Stimulated activated CD4-positive, alpha-beta T cell treated with anti-CD3 and anti-CD28 coated beads, Interleukin-2, amount 100 ng/mL, for 24 hours (primary cell): Measurements from ENCODE around the gene TCF4.

Experiments used
- DNase-seq, 2 donors: peaks; one replicate each; pipeline ENCODE4 v3.0.0-alpha.2; 2020

Gene TCF4

DNA sequence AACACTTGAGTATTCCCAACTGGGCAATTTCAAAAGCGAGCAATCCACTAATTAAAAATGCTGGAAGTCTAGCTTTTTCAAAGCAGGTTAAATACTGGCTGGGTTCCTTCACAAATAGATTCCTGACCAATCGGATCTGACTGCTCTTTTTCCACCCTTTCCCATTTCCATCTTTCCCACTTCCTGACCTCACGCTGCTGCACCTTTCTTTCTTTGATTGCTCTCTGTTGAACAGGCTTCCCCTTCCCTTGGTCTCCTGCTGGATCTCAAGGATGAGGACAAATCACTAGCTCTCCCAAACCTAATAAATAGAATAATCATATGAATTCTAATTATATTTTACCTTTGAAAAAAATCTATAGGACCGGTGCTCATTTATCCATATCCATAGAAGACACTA is 121.2 kb downstream of the TCF4 start:
- DNase-seq: no peak

DNA sequence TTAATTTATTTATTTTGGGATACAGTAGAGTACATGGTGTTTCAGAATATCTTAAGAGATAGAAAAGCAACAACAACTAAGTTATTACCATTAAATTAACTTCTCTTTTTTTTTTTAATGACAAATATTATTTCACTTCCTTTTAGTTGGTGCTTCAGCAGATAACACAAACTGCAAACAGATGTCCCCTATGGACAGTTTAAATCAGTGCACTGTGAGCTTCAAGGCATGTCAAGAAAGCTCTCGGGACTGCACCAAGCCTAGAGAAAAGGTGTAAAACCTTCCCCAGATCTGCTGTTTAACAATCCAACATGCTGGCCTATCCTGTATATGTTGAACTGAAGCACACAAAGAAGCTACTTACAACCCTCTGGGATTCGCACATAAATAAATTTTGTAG is 122.7 kb downstream of the TCF4 start:
- DNase-seq: no peak

DNA sequence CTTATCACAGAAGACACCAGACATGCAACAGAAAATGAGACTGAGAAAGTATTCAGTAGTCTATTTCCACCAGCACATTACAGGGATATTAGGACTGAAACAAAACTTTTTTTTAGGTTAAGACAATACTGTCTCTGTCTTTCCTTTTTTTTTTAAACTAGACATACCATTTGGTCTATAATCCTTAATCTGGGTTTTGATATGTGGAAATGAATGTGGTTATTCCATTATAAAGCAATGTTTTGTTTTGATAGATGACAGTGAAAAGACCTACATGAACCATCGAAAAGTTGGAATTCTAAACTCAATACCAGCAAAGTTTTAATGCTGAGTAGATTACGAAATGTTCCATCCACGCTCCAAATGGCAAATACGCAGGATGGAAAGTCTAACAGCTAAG is 123.4 kb downstream of the TCF4 start:
- DNase-seq: no peak

DNA sequence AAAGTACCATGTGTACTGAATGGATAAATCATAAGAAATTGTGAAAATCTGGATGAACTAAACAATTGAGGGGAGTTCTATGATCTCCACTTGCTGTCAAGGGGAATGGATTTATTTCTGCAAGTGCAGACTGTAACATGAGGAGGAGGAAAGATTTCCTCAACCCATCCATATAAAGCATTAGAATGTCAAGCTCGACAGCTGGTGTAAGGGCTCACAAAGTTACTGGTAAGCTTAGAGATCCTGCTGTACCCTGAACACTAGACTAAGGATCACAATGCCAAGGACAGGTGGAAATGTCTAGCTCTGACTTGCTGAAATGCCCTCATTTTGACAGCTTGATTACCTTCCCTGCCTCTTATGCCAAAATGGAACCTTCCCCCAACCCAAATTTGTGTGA is 125.3 kb downstream of the TCF4 start:
- no peak for DNase-seq

DNA sequence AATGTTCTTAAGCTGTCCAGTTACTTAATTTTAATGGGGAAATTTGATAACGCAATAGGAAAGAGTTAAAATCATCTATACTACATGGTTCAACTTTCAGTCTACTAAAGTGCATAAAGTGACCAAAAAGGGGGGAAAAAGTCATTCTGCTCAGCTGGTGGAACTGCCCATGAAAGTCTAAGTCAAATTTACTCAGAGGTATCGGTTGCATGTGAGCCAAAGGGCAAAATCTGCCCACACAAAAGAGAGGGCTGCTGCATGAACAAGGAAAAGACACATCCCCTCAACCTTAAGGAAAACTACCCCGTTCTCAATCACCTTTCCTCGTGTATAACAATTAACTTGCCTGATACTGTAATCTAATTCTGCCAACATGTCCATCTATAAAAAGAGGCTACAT is 126.1 kb downstream of the TCF4 start:
- DNase-seq: no peak

DNA sequence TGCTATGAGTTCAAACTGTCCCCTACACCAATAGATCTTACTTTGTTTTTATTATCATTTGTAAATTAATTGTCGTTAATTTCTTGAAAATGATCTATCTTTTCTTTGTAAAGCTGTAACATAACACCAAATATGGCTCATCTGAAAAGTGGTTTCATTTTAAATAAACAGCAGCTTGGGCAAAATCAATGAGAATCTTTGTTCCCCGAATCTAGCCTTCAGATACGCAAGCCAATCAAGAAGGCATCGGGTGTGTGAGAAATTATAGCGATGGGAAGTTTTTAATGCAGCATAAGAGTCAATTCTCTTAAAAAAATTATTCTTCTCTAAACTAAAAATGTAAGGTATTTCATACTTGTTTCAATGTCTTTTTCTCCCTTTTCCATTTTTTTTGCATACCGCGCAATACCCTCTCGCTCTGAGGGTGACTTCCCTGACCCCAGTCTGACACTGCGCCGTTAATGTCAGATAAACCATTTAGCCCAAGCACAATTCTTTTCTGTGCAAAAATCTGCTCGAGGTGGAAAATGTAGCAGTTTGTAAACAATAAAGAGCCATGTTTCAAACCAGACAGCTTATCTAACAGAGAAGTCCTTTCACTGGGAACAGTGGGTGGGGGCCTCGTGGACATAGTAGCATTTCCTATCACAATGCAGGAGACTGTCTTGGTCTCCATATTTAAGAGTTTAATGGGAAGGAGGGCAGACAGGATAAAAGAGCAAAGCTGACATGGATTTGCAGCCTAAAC is 129.4 kb downstream of the TCF4 start:
- DNase-seq: no peak

DNA sequence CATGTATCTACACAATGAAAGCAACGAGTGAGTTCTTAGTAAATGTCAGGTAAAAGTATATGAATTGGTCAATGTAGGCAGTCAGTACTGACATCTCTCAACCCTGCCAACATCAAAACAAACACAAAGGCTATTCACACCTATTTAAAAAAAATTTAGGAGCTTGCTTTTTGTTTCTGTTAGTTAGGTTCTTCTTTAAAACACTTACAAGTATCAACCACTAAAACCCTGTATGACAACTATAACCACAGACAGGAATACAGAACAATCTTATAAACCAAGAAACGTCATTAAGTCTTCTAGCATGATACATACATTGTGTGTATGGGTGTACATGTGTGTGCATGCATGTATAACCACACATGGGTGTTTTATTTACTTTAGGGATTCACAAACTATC is 131.0 kb downstream of the TCF4 start:
- no peak for DNase-seq

DNA sequence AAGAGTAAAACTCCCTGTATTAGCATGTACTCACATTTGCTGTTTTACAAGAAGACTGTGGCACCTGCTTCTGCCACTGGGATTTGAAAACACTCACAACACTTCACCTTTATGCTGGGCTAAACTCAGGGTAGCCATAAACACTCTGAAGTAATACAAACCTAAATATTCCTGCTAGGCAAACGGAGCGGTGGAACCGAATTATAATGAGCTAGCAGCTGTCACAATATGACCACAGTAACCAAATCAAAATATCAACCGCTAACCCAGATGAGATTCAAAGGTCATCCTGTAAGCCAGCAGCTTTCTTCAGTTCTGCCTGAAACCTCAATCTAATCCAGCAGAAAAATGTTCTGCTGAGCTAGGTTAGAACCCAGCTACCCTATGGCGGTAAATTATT is 132.1 kb downstream of the TCF4 start:
- DNase-seq: no peak

DNA sequence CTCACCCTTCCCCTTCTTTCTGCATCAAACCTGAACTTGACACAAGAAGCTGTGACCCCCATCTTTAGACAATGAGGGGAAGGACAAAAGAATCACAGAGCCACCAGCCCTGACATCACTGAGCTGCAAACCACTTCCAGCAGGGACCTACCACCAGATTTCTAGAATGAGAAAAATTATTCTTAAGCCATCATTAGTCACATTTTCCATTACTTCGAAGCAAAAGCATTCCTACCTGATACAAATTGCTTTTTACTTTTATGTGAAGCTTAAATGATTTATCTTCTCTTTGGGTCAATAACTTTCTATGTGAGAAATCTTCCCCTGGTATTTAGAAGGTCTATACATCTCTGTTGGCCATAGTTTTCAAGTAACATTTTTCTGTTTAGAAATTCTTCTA is 134.8 kb downstream of the TCF4 start:
- no peak for DNase-seq

DNA sequence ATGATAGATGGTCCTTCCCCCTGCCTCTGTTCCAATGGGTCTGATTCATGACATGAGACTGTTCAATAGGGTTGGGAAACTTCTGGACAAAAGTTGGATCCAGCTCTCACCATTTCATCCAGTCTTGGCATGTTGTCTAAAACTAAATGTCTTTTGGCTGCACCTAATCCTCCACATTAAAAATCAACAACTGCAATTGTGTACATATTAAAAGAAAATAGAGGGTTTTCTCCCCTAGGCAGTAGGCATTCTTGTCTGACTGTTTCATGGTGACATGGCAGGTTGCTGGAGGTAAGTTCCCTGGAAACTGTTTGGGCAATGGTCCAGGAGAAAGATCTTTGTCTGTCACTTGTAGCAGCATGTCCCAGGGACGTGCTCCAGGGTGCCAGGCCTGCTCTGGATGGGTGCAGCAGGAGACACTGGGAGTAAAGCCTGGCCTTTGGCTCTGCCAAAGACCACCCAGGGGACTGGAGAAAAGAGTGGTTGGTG is 135.8 kb downstream of the TCF4 start:
- no peak for DNase-seq

DNA sequence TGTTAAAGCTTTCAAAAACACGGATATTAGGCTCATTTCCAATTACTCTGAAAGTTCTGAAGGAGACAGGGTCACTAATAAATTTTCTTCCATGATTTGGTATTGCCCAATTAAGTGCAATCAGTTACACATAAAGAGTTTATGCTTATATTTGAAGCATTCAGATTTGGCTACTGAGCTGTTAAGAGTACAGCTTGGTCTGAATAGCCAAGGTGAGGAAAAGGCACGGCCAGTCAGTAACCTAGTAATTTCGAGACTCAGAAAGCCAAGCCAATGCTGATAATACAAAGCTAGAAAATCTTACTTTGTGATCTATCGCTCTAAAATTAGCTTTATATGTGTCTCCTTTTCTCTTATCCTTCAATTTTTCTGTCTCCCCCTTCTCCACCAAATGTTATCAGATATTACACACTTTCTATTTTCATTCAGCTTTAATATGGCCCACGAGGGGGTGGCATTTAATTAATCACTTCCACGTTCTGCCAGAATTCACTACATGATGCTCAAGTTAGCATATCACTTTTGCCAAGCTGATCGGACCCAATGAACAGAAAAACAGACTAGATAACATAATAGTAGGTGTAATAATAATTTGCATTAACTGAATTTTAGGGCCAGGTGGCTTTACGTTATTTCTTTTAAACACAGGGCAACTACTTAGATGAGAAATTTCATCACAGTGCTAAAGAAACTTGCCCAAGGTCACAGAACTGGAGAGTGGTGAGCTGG is 138.4 kb downstream of the TCF4 start:
- DNase-seq: no peak

DNA sequence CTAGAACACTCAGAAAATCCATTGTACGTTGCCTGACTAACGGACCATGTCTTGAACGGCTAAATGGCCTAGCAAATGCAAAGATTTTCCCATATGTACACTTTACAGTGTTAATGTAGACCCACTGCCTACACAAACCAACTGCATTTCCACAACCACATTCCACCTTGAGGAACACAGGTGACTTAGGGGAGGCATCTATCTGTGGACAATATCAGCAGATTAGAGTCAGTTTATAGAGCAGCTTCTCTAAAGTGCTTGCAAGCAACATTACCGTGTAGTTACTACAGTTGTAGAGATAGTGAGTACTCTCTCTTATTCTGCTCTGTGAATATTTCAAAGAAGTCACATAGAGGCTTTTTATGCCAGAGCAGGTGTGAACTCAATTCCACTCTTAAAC is 139.6 kb downstream of the TCF4 start:
- DNase-seq: no peak

DNA sequence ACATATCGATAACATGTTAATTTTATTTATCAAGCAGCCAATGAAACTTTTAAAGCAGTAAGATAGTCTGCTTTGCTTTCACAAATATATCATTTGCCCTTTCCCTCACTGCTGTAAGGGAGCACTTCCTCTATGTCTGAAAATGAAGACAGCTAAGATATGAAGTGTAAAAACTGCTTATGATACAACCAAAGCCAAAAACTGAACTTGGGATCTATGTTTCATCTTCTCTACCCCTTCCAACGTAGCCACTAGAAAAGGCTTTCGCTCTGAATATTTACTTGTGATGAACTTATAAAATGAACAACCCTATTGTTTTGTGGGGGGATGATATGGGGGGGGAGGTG is 140.3 kb downstream of the TCF4 start:
- no peak for DNase-seq

DNA sequence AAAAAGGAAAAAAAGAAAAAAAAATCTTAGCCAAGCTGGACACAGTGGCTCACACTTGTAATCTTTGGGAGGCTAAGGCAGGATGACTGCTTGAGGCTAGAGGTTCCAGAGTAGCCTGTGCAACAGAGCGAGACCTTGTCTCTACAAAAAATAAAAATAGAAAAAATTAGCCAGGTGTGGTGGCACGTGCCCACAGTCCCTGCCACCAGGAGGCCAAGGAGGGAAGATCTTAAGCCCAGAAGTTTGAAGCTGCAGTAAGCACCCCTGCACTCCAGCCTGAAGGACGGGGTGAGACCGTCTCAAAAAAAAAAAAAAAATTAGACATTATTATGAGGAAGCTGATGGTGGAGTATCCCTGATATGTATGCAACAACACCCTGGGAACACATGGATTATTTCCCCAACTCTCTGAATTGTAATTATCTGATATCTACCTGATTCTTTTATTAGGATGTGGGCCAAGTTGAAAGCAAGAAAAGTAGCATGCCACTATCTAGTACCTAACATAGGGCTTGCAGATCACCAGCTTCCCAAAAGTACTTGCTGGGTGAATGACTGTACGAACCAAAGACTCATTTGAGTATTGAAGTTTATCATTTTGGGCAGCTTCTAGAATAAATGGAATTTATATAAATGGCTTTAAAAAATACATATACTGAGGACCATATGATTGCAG is 140.9 kb downstream of the TCF4 start:
- DNase-seq: no peak

DNA sequence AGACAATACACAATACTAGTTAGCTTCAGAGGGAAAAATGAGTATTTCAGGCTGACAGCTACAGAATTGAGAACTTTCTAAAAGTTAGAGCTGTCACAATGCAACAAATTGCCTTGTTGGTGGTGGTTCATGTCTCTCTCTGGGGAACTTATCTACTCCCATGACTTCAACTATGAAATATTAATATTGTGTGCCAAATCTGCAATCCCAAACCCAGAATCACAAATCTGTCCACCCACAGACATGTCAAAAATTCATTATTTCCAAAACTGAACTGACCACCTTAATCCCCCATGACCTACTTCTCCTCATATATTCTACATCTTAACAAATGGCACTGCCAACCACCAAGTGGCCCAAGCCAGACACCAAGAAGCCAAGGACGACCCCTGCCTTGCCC is 143.5 kb downstream of the TCF4 start:
- no peak for DNase-seq

DNA sequence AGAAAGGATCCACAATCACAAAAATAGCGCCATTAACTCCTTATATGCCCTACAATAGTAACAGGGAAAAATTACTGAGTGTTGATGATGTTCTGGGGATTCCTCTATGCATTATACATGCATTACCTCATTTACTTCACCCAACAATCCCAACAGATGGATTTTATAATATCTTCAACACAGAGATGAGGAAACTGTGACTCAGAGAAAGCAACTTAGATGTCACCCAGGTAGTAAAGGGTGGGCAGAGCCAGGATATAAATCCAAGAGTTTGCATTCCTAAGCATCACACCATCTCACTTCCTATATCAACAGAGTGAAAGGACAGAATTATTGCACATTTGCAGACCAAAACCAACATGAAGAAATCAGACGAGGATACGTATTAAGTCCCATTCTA is 144.2 kb downstream of the TCF4 start:
- no peak for DNase-seq

DNA sequence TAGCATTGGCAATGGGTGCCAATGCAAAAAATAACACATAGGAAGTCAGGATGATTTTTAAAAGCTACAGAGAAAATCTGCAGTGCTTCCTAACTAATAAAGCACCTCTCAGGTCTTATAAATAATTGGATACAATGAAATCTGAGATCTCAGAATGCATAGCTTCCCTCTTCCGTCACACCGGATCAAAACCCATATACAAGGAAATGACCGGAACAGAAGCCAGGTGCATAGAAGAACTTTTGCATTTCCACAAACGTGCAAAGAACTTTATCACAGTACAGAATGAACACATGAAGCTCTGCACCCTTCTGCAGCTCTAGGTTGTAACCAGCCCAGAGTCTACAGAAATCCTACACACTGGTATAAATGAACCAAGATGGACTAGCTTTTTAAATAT is 145.4 kb downstream of the TCF4 start:
- no peak for DNase-seq

DNA sequence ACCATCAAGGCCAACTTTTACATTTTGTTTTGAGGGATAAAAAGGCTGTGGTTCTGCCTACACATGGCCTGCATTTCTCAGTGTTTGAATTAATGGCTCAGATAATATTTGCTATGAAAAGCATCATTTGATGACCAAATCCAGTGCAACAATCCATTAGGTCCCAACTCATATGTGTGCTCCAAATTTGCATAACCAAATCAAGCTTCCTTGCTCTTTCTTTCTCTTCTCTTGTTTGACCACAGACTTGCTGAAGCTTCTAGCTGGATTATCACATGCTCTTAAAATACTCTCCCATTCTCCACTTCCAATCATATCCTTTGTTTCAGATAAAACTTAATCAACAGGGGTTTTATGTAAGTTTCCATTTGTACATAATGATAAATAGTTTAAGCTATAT is 147.0 kb downstream of the TCF4 start:
- no peak for DNase-seq

DNA sequence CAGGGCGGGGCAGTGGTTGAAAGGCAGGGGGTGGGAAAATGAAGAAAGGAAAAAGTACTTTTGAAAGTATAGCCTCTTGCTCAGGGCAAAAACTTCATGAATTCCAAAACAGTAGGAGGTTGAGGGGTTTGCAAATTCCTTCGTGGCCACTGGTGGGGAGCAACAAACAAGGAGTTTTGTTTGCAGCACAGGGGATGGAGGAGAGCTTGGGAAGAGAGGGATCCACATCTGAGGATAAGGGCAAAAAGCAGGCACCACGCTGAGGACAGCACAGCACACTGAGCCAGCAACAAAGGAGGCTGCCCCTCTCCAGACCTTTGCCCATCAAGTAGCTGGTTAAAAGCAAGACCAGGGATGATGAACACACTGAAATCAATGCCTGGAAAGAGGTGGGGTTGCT is 148.9 kb downstream of the TCF4 start:
- no peak for DNase-seq

DNA sequence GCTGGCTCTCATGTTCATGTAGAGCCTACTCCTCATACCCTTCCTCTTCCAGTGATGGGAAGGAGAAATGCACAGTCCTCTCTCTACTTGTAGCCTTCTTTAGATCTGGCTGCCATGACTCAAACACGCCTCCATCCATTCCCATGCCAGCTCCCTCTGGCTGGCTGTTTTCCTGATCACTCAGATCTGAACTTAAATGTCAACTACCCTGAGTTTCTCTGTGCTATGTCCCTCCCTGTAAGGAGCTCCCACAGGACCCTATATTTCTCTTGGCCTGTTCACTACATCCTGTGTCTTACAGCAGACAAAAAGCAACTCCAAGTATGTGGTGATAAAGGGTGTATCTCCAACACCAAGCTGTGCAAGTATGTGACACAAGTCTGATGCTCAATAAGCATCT is 152.4 kb downstream of the TCF4 start:
- DNase-seq: no peak

DNA sequence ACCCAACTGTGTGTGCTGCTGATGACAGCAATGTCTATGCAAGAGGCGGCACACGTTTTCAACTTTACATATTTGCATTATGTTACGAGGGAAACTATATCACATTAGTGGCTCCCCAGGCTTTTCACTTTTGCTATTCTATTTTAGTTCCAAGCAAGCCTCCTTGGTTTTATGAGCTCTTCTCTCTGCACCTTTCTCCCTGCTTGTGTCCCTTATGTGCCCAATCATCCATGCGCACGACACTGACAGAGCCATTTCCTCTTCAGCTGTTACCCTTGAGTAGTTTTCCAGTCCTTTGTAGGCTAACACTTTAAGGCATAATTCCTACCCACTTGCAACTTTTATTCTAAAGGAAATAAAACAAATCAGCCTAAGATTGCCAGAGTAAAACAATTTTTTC is 154.3 kb downstream of the TCF4 start:
- DNase-seq: no peak

DNA sequence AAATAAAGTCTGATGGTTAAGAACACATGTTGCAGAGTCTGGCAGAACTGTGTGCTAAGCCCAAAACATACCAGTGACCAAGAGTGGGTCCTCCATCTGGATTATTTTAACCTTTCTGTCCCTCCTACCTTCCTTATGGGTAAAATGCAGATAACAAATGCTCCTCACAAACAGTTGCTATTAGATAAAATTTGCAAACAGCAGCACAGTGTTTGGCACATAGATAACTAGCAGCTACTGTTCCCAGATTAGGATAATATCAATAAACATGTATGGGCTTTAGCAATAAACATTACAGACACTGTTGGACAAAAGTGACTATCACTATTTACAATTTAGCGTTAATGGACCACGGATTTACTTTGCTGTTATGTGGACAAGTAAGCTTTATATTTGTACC is 154.9 kb downstream of the TCF4 start:
- no peak for DNase-seq

DNA sequence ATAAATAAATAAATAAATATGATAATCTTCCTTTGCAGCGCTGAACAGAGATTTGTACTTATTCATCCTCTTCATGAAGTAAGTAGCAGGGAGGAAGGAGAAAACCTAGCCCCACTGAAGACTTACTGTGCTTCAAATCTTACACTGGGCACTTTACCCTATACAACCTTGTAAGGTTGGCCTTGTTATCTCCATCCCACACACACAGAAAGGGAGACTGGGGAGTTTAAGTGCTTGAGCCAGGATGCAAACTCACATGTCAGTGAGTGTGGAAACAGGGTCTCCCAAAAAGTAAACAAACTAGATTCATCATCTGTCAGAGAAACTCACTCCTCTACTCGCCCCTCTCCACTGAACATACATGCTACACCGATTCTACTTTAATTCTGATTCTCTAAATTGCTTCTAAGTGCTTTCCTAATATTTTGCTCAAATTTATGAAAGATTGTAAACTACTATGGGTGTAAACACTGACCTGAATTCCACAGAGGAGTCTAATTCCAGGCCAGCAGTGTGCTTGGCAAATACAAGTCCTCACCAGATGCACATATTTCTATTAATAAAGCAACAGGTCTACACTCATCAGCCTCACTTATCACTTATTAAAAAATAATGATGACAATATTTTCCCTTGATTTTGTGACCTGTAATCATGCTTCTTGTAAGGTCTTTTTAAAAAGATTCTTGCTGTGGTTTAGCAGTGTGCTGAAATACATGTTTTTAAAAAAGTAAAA is 155.5 kb downstream of the TCF4 start:
- DNase-seq: no peak

DNA sequence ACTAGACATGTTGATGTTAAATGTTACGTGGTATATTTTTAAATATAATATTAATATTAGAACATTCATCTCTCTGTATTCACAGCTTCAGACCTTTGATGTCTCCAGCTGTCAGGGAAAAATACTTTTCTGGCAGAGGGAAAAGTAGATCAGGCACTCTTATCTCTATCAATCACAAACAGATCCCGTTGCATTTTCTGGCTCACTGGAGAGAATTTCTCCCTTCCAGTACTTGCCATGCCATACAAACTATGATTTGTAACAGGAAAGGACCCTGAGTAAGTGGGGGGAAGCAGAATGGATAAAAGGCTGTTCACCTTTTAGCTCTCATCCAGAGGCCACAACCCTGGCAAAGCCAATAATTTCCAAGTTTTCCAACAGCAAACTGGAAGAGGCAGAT is 158.0 kb downstream of the TCF4 start:
- DNase-seq: no peak
